PC-3 (cell line): Measurements from ENCODE around the gene SH3RF2.

Source experiments
- EZH2 ChIP-seq: fragments of 300-600 bp; sonication (generic); IDR thresholded peaks from one replicate; pipeline ENCODE4 v1.6.1; 2017; ENCODE audit warnings: antibody characterized with exemption, mild to moderate bottlenecking, low read length; ENCODE audit not compliant: unreplicated experiment
- EZH2phosphoT487 ChIP-seq: fragments of 300-600 bp; sonication (generic); IDR thresholded peaks from 2 replicates; pipeline ENCODE4 v1.6.1; 2018; ENCODE audit warnings: mild to moderate bottlenecking, antibody characterized with exemption, low read length, borderline replicate concordance
- TF ChIP-seq, protein P1 (sequence below): fragments of 300-600 bp; sonication (generic); conservative IDR thresholded peaks from 2 replicates; pipeline ENCODE4 v1.5.1; 2017; ENCODE audit warnings: antibody characterized with exemption, low read depth, mild to moderate bottlenecking, low read length

DNA sequence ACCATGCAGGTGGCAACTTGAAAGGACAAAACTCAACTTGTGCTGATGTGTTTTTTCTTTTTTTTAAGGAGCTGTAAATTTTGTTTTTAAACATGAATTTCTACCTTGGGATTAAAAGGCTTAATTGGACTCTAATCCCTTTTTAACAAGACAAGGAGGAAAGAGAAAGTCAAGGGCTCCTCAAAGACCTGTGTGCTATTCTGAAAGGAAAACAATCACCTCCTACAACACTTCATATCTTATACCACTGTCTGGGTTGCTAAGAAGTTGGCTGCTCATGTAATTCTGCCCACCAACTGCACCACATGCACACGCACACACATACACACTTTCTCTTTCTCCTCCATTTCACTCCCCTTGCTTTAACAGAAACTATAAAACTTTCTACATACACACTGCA, 78.6 kb downstream of the SH3RF2 start:
- TF ChIP-seq EZH2phosphoT487 (no peak), EZH2 (no peak)
- TF ChIP-seq, protein P1, sequence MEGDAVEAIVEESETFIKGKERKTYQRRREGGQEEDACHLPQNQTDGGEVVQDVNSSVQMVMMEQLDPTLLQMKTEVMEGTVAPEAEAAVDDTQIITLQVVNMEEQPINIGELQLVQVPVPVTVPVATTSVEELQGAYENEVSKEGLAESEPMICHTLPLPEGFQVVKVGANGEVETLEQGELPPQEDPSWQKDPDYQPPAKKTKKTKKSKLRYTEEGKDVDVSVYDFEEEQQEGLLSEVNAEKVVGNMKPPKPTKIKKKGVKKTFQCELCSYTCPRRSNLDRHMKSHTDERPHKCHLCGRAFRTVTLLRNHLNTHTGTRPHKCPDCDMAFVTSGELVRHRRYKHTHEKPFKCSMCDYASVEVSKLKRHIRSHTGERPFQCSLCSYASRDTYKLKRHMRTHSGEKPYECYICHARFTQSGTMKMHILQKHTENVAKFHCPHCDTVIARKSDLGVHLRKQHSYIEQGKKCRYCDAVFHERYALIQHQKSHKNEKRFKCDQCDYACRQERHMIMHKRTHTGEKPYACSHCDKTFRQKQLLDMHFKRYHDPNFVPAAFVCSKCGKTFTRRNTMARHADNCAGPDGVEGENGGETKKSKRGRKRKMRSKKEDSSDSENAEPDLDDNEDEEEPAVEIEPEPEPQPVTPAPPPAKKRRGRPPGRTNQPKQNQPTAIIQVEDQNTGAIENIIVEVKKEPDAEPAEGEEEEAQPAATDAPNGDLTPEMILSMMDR = no peak
